Measurements from ENCODE around the gene CDK12. TPM values are rescaled to one million over a fixed set of nuclear protein-coding genes. Genes with fewer than 3 reads are reported as not detected.

CDK12 gene
- total RNA-seq, 1 experiment from 2014 or later = 31.1 TPM

GRCh38 chr17:39573447-39574298, 112.4 kb downstream of the CDK12 start:
- Histone ChIP-seq H3K27me3 (ENCODE audit: control insufficient read depth, insufficient read depth, low read length) (peaks cover 4% of the 10 kb centered on the region), H3K36me3 (replicated peaks; ENCODE audit: control insufficient read depth, insufficient read depth, low read length) (no peaks in the 10 kb centered on the region; the same call in 1 of the 2 replicates), H3K4me3 (ENCODE audit: insufficient read depth, low read depth, low read length) (peak overlapping the region; percentile 57)
- peak; percentile 97 for DNase-seq

- Histone ChIP-seq H3K4me3 (ENCODE audit: insufficient read depth, low read depth, low read length) (no peak overlapping the region), H3K27me3 (ENCODE audit: control insufficient read depth, insufficient read depth, low read length) (peaks cover 4% of the 10 kb centered on the region), H3K36me3 (replicated peaks; ENCODE audit: control insufficient read depth, insufficient read depth, low read length) (no peaks in the 10 kb centered on the region)
- DNase-seq = peak; percentile 85
These were observed 114.9 kb downstream of the CDK12 start for GRCh38 chr17:39576187-39576586.

- peaks cover 4% of the 10 kb centered on the region for H3K27me3 ChIP-seq (ENCODE audit: control insufficient read depth, insufficient read depth, low read length)
- H3K4me3 ChIP-seq (ENCODE audit: insufficient read depth, low read depth, low read length) = no peak overlapping the region
- no peak for DNase-seq
- no peaks in the 10 kb centered on the region for H3K36me3 ChIP-seq (replicated peaks; ENCODE audit: control insufficient read depth, insufficient read depth, low read length)
These were observed 117.0 kb downstream of the CDK12 start for GRCh38 chr17:39578272-39578671.

- DNase-seq = peak; percentile 90
- no peaks in the 10 kb centered on the region for H3K36me3 ChIP-seq (replicated peaks; ENCODE audit: control insufficient read depth, insufficient read depth, low read length)
- H3K4me3 ChIP-seq (ENCODE audit: insufficient read depth, low read depth, low read length) = no peak overlapping the region
- H3K27me3 ChIP-seq (ENCODE audit: control insufficient read depth, insufficient read depth, low read length) = peaks cover 4% of the 10 kb centered on the region
These were observed 118.2 kb downstream of the CDK12 start for GRCh38 chr17:39579318-39580081.

- DNase-seq = no peak
- H3K27me3 ChIP-seq (ENCODE audit: control insufficient read depth, insufficient read depth, low read length) = peaks cover under 1% of the 10 kb centered on the region; the same call in 1 of the 2 replicates
- no peak overlapping the region for H3K4me3 ChIP-seq (ENCODE audit: insufficient read depth, low read depth, low read length)
- no peaks in the 10 kb centered on the region for H3K36me3 ChIP-seq (replicated peaks; ENCODE audit: control insufficient read depth, insufficient read depth, low read length)
These were observed 118.8 kb downstream of the CDK12 start for GRCh38 chr17:39580082-39580468.

GRCh38 chr17:39581071-39581758, 119.9 kb downstream of the CDK12 start:
- Histone ChIP-seq H3K4me3 (ENCODE audit: insufficient read depth, low read depth, low read length) (no peak overlapping the region), H3K36me3 (replicated peaks; ENCODE audit: control insufficient read depth, insufficient read depth, low read length) (no peaks in the 10 kb centered on the region), H3K27me3 (ENCODE audit: control insufficient read depth, insufficient read depth, low read length) (no peaks in the 10 kb centered on the region)
- no peak for DNase-seq

- Histone ChIP-seq H3K36me3 (replicated peaks; ENCODE audit: control insufficient read depth, insufficient read depth, low read length) (no peaks in the 10 kb centered on the region), H3K4me3 (ENCODE audit: insufficient read depth, low read depth, low read length) (no peak overlapping the region), H3K27me3 (ENCODE audit: control insufficient read depth, insufficient read depth, low read length) (no peaks in the 10 kb centered on the region)
- DNase-seq = no peak
These were observed 120.4 kb downstream of the CDK12 start for GRCh38 chr17:39581759-39582085.

GRCh38 chr17:39582658-39583057, 121.4 kb downstream of the CDK12 start:
- no peaks in the 10 kb centered on the region for H3K36me3 ChIP-seq (replicated peaks; ENCODE audit: control insufficient read depth, insufficient read depth, low read length)
- DNase-seq = no peak
- H3K27me3 ChIP-seq (ENCODE audit: control insufficient read depth, insufficient read depth, low read length) = no peaks in the 10 kb centered on the region; the same call in 1 of the 2 replicates
- no peak overlapping the region for H3K4me3 ChIP-seq (ENCODE audit: insufficient read depth, low read depth, low read length)

Other genes starting within 250 kb of the CDK12 start
- gene STAC2, start 235.5 kb upstream of the CDK12 start, total RNA-seq (2014; rRNA removed; shearing (Covaris generic)) = 0.15 and 0.59 TPM in 2 replicates
- gene FBXL20, start 59.9 kb upstream of the CDK12 start, total RNA-seq (2014; rRNA removed; shearing (Covaris generic)) = 5.7 and 7.7 TPM in 2 replicates
- gene MED1, start 10.2 kb upstream of the CDK12 start, total RNA-seq (2014; rRNA removed; shearing (Covaris generic)) = 24.3 and 27.3 TPM in 2 replicates
- gene NEUROD2, start 146.4 kb downstream of the CDK12 start, total RNA-seq (2014; rRNA removed; shearing (Covaris generic)) = not detected in 2 replicates
- 8.3 and 11.8 TPM in 2 replicates for gene PPP1R1B, start 165.5 kb downstream of the CDK12 start, total RNA-seq (2014; rRNA removed; shearing (Covaris generic))
- 55.6 and 66.3 TPM in 2 replicates for gene STARD3, start 175.7 kb downstream of the CDK12 start, total RNA-seq (2014; rRNA removed; shearing (Covaris generic))
- 0.69 and 2.7 TPM in 2 replicates for gene TCAP, start 203.9 kb downstream of the CDK12 start, total RNA-seq (2014; rRNA removed; shearing (Covaris generic))
- gene PNMT, start 207.0 kb downstream of the CDK12 start, total RNA-seq (2014; rRNA removed; shearing (Covaris generic)) = 2.4 and 4.0 TPM in 2 replicates
- gene PGAP3, start 226.6 kb downstream of the CDK12 start, total RNA-seq (2014; rRNA removed; shearing (Covaris generic)) = 15.9 and 17.6 TPM in 2 replicates
- gene ERBB2, start 238.6 kb downstream of the CDK12 start, total RNA-seq (2014; rRNA removed; shearing (Covaris generic)) = 186 and 207 TPM in 2 replicates

Data from H7 (cell line).